COR-L47 (cell line): ENCODE results near the gene BOLA3.
"Not testable (repeated sequence)": the region's sequence is repeated elsewhere in the genome, so short reads cannot be mapped to it uniquely, and the experiment has no call there.

Experiments used
- DNase-seq: peaks from one replicate; lab custom pipeline; 2025; lab: John Stamatoyannopoulos, UW

The BOLA3 gene, protein sequence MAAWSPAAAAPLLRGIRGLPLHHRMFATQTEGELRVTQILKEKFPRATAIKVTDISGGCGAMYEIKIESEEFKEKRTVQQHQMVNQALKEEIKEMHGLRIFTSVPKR

DNA sequence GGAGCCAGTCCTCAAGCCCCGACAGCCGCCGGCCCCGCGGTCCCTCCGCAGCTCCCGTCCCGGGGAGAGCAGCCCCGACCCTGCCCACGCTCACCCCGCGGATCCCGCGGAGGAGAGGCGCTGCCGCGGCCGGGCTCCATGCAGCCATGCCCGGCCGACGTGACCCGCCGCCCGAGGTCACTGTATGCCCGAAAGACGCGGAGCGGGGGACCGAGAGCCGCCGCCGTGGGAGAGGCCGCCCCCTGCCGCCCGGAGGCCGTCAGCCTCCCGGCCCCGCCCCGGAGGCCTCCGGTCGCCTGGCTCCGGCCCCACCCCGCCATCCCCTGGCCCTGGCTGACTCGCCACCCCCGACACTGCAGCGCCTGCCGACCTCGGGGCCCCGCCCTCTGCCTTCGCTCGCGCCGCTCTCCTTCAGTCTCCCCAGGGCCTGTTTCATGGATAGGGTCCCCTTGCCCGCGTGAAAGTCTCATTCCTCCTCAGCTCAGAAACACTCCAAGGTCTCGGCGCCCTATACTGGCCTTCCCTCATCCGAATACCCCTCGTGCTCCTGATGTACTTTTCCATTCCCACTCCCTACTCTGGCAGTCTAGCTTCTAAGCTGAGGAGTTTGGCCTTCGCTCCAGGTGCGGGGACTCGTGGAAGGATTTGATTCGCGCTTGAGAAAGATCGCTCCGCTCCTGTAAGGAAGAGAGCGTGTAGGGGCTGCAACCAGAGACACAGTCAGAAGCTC is at the start of gene BOLA3:
Gene BOLA3 (minus strand): TSS at position 186 of the 730 bp plus-strand sequence. CDS start 38 bp downstream, at position 148.
- DNase-seq, result peak; percentile 72

DNA sequence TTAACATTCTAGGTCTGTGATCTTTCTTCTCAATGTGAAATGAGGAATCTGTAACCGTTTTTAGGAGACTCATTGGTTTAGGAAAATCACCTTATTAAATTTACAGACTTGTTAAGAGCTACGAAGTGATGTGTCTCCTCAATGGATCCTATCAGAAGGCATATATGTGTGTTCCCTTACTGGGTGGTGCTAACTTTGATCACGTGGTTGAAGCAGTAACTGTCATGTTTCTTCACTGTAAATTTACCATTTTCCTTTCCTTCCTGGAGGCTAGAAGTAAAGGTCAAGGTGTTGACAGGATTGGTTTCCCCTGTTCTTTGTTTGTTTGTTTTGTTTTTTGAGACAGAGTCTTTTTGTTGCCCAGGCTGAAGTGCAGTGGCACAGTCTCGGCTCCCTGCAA is 49.3 kb upstream of the BOLA3 start:
- no peak for DNase-seq

DNA sequence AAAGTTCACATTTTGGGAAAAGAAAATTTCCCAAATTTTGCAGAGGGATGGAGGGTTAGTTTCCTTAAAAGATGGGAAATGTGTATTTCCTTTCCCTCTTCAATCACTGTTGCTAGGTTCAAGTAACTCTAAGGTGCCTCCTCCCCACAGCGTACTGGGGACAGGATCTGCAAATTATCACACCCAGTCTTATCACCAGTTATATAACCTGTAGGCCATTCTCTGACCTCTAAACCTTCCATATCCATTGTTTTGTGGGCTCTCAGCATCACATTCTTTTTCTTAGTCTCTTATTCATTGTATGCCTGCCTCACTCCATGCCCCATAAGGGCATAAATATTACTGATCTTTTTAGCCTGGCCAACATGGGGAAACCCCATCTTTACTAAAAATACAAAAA is 47.1 kb upstream of the BOLA3 start:
- DNase-seq, result no peak

DNA sequence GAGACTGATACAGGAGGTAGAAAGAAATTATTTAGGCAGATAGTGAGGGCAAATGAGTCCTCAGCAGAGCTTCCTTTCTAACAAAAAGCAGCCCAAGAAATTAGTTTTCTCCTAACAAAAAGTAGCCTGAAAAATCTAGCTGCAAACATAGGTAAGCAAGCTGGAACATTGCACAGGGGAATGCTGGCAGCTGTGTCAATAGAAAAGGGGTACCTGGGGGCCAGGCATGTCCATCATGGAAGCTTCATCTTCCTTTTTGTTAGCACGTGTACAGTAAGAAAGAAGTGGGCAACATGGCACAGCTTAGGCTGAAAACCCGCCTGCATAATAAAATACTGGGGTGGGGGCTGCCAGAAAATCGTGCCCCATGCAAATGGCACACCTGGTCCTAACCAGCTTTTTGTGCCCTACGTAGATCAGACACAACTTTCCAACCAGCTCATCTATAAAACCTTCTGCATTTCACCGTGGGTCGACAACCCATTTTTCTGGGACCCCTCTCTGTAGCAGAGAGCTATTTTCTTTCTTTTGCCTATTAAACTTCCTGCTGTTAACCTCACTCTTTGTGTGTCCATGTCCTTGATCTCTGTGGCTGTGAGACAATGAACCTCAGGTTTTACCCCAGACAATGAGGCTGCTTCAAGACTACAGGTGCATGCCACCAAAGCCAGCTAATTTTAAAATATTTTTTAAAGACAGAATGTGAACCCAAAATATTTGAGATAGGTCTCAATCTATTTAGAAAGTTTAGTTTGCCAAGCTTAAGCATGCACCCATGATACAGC is 44.1 kb upstream of the BOLA3 start:
- DNase-seq, result peak; percentile 6

DNA sequence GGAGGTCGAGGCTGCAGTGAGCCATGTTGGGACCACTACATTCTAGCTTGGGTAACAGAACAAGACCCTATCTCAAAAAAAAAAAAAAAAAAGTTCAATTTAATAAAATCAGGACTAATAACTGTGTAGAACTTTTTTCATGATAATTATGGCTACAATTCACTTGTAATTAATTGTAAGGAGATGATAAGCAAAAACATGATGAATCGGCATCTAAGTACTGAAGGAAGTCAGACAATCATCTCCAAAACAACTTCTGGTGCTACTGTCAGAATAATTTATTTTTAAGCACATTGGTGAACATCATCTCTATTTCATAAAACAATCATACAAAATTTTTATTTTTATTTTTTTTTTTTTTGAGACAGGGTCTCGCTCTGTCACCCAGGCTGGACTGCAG is 41.0 kb upstream of the BOLA3 start:
- DNase-seq, result no peak

DNA sequence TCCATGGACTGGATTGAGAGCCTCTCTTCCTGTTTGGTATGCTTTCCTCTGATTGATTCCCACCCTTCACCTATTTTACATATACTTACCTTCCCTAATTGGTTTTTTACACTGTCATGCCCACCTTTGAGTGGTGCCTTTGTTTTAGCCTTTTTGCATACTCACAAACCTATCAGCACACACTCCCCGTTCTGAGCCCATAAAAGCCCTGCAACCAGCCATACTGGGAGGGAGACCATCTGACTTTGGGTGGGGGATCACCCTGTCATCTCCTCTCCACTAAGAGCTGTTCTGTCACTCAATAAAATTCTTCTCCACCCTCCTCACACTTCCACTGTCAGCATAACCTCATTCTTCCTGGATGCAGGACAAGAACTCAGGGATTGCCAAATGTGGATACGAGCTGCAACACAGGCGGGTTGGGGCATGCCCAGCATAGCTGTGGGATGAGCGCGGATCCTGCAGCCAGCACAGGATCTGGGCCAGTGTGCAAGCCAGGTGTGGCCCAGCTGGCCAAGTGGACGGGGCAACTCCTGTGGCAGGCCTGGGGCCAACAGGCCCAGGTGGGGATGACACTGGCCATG is 40.4 kb upstream of the BOLA3 start:
- DNase-seq, result no peak

DNA sequence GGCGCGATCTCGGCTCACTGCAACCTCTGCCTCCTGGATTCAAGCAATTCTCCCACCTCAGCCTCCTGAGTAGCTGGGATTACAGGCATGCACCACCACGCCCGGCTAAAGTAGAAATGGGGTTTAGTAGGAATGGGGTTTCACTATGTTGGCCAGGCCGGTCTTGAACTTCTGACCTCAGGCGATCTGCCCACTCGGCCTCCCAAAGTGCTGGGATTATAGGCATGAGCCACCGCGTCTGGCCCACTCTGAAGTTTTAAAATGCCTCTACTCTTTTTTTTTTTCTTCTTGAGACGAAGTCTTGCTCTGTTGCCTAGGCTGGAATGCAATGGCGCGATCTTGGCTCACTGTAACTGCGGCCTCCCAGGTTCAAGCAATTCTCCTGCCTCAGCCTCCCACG is 39.0 kb upstream of the BOLA3 start:
- not testable (repeated sequence) for DNase-seq

DNA sequence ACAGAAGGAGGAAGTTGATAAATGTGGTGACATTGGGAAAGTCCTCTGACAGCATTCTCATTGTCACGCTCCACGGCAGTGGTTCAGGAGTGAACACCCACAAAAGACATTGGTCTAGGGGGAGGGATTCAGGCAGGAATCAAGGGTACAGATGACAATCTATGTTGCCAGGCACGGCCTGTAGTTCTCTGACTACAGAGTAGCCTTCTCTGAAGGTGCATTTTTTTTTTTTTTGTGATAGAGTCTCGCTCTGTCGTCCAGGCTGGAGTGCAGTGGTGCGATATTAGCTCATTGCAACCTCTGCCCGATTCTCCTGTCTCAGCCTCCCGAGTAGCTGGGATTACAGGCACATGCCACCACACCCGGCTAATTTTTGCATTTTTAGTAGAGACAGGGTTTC is 38.3 kb upstream of the BOLA3 start:
- no peak for DNase-seq

DNA sequence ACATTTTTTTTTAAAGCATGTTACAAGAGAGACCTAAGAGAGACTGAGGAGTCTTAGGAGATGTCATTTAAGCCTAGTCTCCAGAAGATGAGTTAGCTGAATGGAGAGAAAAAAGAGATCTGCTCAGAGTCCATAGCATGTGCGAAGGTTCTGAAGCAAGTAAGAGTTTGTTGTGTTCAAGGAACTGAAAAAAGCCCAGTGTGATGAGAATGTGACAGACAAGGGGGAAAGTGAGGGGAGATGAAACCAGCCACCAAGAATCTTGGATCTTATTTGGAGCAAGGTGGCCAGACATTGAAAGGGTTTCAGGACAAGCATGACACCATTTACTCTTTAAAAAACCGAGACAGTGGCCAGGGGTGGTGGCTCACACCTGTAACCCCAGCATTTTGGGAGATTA is 36.2 kb upstream of the BOLA3 start:
- no peak for DNase-seq

DNA sequence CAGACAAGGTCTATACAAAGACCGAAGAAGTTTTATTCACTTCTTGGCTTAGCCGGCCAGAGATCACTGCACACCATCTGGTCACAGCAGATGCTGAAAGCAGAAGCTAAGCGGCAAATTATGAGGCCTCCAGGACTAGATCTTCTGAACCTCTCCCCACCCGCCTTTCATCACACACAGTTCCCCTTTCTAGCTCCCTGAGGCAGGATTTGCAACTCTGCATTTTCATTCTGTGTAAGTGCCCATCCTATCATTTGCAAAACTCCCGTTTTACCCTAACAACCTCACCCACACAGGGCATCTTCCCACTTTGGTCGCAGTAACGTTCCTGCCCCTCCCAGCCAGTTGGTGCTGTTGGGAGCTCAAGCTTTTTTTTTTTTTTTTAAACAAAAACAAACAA is 34.0 kb upstream of the BOLA3 start:
- DNase-seq, result no peak

DNA sequence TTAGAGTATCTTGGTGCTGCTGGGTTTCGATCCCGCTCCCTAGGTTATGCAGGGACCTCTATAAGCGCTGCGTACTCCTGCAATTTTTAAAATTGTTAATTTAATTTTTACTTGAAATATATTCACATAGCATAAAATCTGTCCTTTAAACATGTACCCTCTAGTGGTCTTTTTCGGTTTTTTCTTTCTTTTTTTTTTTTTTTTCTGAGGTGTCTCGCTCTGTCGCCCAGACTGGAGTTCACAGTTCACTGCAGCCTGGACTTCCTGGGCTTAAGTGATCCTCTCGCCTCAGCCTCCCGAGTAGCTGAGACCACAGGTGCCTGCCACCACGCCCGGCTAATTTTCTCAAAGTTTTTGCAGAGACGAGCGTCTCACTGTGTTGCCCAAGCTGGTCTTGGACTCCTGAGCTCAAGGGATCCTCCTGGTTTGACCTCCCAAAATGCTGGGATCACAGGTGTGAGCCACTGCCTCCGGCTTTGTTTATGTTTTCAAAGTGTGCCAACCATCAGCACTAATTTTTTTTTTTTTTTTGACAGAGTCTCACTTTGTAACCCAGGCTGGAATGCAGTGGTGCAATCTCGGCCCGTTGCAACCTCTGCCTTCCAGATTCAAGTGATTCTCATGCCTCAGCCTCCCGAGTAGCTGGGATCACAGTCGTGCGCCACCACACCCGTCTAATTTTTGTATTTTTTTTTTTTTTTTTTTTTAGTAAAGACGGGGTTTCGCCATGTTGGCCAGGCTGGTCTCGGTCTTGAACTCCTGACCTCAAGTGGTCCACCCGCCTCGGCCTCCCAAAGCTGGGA is 31.6 kb upstream of the BOLA3 start:
- no peak for DNase-seq

DNA sequence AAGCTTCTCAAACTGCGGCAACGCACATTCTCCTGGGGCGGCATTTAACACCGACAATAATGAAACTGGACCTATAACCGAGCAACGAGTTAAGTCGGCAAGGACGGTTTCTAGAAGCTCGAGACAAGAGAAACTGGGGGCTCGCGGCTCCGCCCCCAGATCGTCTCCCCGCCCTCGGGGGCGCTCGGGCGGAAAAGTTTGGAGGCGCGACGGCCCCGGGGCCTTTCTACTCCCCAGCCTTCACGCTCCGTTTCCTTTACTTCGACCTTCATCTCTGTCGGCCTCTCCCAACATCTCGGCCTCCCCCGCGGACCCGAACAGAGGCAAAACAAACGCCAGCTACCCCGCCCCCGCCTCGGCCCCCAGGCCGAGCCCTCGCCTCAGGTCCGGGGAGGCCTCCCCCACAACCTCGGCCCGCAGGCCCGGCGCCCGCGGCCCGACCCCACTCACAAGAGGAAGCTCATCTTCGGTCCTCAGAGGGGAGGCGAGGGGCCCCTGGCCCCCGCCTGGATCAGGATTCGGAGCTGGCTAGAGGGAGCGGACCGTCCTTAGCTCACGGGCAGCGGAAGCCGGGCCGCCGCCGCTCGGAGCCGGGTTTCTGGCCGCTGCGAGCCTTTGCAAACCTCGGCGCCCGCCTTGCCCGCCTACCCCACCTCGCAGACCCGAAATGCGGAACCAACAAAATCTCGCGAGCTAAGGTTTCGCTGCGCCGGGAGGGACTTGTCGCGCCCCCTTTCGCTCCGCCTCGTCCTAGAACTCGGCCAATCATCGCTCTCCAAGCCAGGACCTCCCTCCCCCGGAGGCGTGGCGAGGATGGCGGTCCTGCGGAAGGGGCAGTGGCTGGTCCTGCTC is 30.7 kb upstream of the BOLA3 start, which contains the start of gene MOB1A:
Gene MOB1A (minus strand): TSS at position 669 of the 852 bp plus-strand sequence. CDS start 205 bp downstream, at position 464.
- peak; percentile 98 for DNase-seq

DNA sequence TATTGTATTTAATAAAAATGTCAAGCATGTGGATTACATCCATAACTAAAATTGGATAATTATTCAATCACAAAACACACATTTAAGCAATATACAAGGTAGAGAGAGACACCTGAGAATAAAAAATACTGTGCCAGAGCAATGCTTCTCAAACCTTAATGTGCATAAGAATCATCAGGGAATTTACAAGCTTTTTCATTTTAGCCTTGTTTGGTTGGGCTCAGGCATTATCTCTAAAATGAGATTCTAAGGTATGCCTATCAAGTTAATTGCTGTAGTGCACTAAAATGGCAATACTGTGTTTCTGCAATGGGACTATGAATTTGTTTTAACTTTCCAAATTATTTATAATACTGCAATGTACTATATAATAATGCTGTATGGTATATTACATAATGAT is 30.0 kb upstream of the BOLA3 start:
- DNase-seq, result no peak

DNA sequence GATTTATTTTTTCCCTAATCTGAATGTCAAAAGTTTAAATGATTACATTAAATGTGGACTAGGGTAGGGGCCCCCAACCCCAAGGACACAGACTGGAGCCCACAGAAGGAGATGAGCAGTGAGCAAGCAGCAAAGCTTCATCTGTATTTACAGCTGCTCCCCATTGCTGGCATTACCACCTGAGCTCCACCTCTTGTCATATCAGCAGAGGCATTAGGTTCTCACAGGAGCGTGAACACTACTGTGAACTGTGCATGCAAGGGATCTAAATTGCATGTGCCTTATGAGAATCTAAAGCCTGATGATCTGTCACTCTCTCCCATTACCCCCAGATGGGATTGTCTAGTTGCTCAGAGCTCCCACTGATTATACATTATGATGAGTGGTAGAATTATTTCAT is 27.2 kb upstream of the BOLA3 start:
- DNase-seq, result no peak

DNA sequence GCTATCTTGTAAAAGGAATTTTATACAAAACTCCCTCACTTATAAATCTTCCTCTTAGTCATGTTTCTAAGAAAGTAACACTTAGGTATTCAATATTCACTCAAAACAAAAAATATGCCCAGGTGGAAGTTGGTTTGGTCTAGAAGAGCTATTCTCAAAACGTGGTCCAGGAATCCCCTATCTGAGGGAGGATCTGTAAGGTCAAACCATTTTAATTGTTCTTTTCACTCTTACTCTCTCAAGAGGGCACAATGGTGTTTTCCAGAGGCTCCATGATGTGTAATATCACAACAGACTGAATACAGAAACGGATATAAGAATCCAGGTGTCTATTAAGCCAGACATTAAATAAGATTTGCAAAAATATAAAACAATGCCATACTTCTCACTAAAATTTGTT is 21.0 kb upstream of the BOLA3 start:
- DNase-seq, result no peak

DNA sequence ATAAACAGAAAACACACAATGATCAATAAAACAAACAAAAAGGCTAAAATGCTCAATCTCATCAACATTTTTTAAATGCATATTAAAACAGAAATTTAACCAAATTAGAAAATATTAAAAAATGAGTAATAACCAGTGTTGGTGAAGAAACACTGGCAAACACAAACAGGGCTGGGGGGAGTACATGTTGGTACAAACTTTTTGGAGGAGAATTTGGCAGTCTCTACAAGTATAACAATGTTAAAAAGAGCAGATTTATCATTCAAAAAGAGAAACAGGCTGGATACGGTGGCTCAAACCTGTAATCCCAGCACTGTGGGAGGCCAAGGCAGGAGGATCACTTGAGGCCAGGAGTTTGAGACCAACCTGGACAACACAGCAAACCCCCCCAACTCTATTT is 17.0 kb upstream of the BOLA3 start:
- no peak for DNase-seq

DNA sequence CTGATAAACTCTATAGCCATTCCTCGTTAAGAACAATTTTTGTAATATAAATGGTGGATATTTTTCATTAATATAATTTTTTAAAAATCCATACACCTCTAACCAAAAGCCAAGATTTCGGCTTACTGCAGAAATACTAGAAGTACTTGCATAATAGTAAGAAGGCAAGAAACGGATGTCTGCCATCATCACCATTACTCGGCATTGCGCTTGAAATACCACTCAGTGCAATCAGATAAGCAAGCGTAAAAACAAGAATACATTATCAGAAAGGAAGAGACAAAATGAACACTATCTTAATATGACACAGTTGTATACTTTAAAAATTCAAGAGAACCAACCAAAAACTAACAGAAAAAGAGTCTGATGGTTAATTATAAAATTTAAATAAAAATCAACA is 15.2 kb upstream of the BOLA3 start:
- no peak for DNase-seq

DNA sequence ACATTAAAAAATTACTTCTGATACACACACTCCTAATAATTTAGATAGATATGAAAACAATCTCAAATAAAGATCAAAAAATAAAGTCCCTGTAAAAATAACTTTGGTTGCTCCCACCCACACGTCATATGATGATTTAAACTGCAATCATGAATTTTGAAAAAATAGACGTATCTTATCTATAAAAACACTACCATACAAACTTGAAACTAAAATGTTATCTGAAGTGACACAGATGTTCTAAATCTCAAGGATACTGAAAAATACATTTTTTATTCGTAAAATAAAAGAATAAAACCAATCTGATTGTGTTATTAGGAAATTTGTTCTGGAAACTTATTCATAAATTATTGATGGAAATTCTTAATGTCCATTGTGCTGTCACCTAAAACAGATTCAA is 8.1 kb upstream of the BOLA3 start:
- DNase-seq, result no peak

DNA sequence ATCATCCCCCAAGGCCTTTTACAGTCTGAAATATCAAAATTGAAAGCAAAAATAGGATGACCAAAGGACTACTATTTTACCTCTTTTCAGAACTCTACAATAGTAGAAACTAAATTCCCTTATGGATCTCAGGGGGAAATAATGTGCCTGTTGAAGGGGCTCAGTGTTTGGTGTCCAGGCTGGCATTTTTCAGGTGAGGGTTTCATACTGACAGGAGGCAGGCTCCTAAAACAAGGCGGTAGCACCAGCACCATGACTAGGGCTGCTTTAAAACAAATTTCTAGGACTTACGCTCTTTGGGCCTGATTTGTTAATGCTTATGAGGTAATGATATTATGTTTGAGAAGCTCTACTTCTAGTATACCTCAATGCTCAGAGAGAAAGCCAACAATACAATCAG is 5.2 kb upstream of the BOLA3 start:
- DNase-seq, result no peak

DNA sequence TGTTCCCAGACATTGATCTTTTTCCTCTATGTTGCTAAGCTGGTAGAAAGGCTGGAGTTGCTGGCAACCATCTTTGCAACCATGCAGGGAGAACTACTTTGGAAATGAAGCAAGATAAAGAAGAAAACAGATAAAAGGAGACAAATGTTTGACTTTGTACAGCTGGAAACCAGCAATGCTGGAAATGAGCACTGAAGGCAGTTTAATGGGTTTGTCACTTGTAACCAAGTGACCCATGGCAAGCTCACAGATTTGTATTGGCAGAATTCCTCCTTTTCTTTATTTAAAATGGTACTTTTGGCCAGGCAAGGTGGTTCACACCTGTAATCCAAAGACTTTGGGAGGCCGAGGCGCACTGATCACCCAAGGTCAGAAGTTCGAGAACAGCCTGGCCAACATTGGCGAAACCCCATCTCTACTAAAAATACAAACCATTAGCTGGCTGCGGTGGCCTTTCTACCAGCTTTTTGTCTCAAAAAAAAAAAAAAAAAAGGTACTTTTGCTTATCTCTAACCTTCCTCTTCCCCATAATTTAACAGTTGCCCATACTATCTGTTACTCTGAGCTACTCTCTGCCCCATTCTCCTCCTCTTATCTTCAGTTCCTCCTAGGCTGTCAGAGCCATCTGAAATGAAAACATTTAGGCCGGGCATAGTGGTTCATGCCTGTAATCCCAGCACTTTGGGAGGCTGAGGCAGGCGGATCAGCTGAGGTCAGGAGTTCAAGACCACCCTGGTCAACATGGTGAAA is 2.0 kb upstream of the BOLA3 start:
- no peak for DNase-seq

DNA sequence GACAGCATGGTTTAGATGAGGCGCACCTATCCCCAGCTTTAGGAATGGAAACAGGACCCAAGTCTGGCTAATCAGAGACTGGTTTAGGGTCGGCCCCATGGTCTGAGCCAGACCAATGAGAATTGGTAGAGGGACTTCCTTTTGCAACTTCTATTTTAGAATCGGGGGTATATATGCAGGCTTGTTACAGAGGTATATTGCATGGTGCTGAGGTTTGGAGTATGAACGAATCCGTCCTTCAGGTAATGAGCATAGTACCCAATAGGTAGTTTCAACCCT is 1.5 kb upstream of the BOLA3 start:
- DNase-seq, result no peak
